WTC11 (cell line): ENCODE results near the gene ZDHHC14.

Experiments used
- SP1 ChIP-seq: sonication (generic); formaldehyde crosslinking; conservative IDR thresholded peaks from 2 replicates; pipeline ENCODE4 v1.8.1; 2022; ENCODE audit warnings: missing genetic modification reagents
- TEAD1 ChIP-seq: sonication (generic); formaldehyde crosslinking; IDR thresholded peaks from 2 replicates; pipeline ENCODE4 v1.8.0; 2022; ENCODE audit warnings: mild to moderate bottlenecking, missing genetic modification reagents
- ZNF138 ChIP-seq: sonication (generic); formaldehyde crosslinking; conservative IDR thresholded peaks from 2 replicates; pipeline ENCODE4 v1.8.1; 2022; ENCODE audit warnings: mild to moderate bottlenecking, moderate library complexity, missing genetic modification reagents
- TF ChIP-seq, protein P1 (sequence below): fragments of 200-600 bp; IDR thresholded peaks from 2 replicates; pipeline ENCODE4 v1.8.0; 2022; ENCODE audit warnings: antibody characterized with exemption
- TF ChIP-seq, protein P2 (sequence below): sonication (generic); formaldehyde crosslinking; IDR thresholded peaks from 2 replicates; pipeline ENCODE4 v1.8.1; 2022; ENCODE audit warnings: mild to moderate bottlenecking, missing genetic modification reagents, moderate library complexity, borderline replicate concordance
- TF ChIP-seq, protein P3 (sequence below): sonication (generic); formaldehyde crosslinking; conservative IDR thresholded peaks from 2 replicates; pipeline ENCODE4 v1.8.1; 2022; ENCODE audit warnings: mild to moderate bottlenecking, missing genetic modification reagents
- TF ChIP-seq, protein P4 (sequence below): sonication (generic); formaldehyde crosslinking; IDR thresholded peaks from 2 replicates; pipeline ENCODE4 v1.8.0; 2023; ENCODE audit warnings: missing genetic modification reagents

DNA sequence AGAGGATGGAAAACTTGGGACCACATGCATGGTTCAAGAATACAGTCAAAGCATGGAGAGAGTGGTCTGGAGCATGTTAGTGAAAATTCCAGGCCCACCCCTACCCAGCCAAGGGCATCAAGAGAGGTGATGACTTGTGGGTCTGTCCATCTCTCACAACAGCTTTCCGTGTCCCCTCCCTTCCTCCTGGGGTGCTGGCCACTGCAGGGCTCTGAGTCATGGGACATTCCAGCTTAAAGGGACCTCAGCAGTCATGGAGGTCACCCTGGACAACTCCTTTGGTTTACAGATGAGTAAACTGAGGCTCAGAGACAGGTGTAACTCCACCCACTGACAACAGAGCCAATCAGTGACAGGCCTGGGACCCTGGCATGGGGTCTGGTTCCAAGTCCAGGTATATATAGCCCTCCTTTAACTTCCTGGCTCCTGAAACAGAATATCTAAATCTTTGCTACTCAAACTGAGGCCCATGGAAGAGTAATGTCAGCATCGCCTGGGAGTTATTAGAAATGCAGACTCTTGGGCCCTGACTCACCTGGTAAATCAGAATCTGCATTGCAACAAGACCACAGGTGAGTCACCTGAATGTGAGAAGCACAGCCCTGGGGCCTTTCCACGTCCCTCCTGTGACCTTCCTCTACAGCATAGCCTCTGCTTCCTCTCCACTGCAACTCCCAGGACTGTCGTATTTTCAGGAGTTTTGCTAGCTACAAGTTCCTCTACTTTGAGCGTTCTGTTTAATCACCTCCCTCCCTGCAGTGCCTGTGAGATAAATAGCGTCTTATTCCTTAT lies 170.2 kb downstream of the ZDHHC14 start:
- no peak for TF ChIP-seq ZNF138 (CRISPR knock-in tag)
- no peak for TF ChIP-seq SP1 (CRISPR knock-in tag)
- TF ChIP-seq, protein P1, sequence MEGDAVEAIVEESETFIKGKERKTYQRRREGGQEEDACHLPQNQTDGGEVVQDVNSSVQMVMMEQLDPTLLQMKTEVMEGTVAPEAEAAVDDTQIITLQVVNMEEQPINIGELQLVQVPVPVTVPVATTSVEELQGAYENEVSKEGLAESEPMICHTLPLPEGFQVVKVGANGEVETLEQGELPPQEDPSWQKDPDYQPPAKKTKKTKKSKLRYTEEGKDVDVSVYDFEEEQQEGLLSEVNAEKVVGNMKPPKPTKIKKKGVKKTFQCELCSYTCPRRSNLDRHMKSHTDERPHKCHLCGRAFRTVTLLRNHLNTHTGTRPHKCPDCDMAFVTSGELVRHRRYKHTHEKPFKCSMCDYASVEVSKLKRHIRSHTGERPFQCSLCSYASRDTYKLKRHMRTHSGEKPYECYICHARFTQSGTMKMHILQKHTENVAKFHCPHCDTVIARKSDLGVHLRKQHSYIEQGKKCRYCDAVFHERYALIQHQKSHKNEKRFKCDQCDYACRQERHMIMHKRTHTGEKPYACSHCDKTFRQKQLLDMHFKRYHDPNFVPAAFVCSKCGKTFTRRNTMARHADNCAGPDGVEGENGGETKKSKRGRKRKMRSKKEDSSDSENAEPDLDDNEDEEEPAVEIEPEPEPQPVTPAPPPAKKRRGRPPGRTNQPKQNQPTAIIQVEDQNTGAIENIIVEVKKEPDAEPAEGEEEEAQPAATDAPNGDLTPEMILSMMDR, result no peak
- TF ChIP-seq, protein P2, sequence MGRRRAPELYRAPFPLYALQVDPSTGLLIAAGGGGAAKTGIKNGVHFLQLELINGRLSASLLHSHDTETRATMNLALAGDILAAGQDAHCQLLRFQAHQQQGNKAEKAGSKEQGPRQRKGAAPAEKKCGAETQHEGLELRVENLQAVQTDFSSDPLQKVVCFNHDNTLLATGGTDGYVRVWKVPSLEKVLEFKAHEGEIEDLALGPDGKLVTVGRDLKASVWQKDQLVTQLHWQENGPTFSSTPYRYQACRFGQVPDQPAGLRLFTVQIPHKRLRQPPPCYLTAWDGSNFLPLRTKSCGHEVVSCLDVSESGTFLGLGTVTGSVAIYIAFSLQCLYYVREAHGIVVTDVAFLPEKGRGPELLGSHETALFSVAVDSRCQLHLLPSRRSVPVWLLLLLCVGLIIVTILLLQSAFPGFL (CRISPR knock-in tag), result no peak
- TF ChIP-seq, protein P3, sequence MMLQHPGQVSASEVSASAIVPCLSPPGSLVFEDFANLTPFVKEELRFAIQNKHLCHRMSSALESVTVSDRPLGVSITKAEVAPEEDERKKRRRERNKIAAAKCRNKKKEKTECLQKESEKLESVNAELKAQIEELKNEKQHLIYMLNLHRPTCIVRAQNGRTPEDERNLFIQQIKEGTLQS (CRISPR knock-in tag), result no peak
- no peak for TF ChIP-seq TEAD1 (CRISPR knock-in tag)
- TF ChIP-seq, protein P4, sequence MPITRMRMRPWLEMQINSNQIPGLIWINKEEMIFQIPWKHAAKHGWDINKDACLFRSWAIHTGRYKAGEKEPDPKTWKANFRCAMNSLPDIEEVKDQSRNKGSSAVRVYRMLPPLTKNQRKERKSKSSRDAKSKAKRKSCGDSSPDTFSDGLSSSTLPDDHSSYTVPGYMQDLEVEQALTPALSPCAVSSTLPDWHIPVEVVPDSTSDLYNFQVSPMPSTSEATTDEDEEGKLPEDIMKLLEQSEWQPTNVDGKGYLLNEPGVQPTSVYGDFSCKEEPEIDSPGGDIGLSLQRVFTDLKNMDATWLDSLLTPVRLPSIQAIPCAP (CRISPR knock-in tag), result no peak
